MCF 10A (cell line): ENCODE measurements around the gene CCNL2. TPM values are rescaled to one million over a fixed set of nuclear protein-coding genes. Genes with fewer than 3 reads are reported as not detected.

Experiments
- BruUV-seq: library from RNA; stranded (reverse); fragments of 400-500 nt; replicated peaks from 2 replicates; lab custom pipeline; 2021; lab: Mats Ljungman, UMichigan
- CTCF ChIA-PET: fragments of 300-600 bp; sonication (Branson Sonifier 250); formaldehyde crosslinking; extraction: SDS; loops from one replicate; lab custom pipeline; 2021; ENCODE audit warnings: antibody characterized with exemption, inconsistent platforms; lab: Yijun Ruan, JAX
- POLR2A ChIA-PET: fragments of 300-600, 350-650 bp; sonication (Branson Sonifier 250); formaldehyde crosslinking; extraction: SDS; loops from one replicate; lab custom pipeline; 2020; ENCODE audit warnings: antibody characterized with exemption, inconsistent platforms; lab: Yijun Ruan, JAX
- DNase-seq: peaks from one replicate; pipeline ENCODE4 v3.0.0-alpha.2; 2018; ENCODE audit not compliant: unreplicated experiment
- H3K27ac Mint-ChIP-seq: one replicate; pipeline ENCODE4 v1.8.0; 2022; ENCODE audit warnings: mild to moderate bottlenecking, low read depth, mixed read lengths; ENCODE audit not compliant: unreplicated experiment
- H3K27me3 Mint-ChIP-seq: one replicate; pipeline ENCODE4 v1.8.0; 2022; ENCODE audit warnings: mixed read lengths; ENCODE audit not compliant: insufficient read depth, unreplicated experiment
- H3K36me3 Mint-ChIP-seq: one replicate; pipeline ENCODE4 v1.8.0; 2022; ENCODE audit warnings: mild to moderate bottlenecking, moderate library complexity, mixed read lengths; ENCODE audit not compliant: insufficient read depth, unreplicated experiment
- H3K4me1 Mint-ChIP-seq: one replicate; pipeline ENCODE4 v1.8.0; 2022; ENCODE audit warnings: mixed read lengths; ENCODE audit not compliant: insufficient read depth, unreplicated experiment
- H3K4me3 Mint-ChIP-seq: one replicate; pipeline ENCODE4 v1.8.0; 2022; ENCODE audit warnings: mild to moderate bottlenecking, moderate library complexity, mixed read lengths; ENCODE audit not compliant: unreplicated experiment
- H3K9me3 Mint-ChIP-seq: one replicate; pipeline ENCODE4 v1.8.0; 2022; ENCODE audit warnings: mixed read lengths; ENCODE audit not compliant: unreplicated experiment
- intact Hi-C: fragments of 100-400 bp; cut with micrococcal nuclease; formaldehyde crosslinking; loops from 2 replicates; pipeline ENCODE4 v1.14.1; 2022
- total RNA-seq: library from RNA; stranded (reverse); gene quantifications from 2 replicates; pipeline ENCODE4 v1.2.3, GENCODE V29; 2022
- TF ChIP-seq, protein P1 (sequence below): fragments of 200-600 bp; IDR thresholded peaks from one replicate; pipeline ENCODE4 v1.8.0; 2022; ENCODE audit warnings: antibody characterized with exemption, mild to moderate bottlenecking; ENCODE audit not compliant: unreplicated experiment

The CCNL2 gene
- total RNA-seq, 1 experiment from 2014 or later = 248 TPM

DNA sequence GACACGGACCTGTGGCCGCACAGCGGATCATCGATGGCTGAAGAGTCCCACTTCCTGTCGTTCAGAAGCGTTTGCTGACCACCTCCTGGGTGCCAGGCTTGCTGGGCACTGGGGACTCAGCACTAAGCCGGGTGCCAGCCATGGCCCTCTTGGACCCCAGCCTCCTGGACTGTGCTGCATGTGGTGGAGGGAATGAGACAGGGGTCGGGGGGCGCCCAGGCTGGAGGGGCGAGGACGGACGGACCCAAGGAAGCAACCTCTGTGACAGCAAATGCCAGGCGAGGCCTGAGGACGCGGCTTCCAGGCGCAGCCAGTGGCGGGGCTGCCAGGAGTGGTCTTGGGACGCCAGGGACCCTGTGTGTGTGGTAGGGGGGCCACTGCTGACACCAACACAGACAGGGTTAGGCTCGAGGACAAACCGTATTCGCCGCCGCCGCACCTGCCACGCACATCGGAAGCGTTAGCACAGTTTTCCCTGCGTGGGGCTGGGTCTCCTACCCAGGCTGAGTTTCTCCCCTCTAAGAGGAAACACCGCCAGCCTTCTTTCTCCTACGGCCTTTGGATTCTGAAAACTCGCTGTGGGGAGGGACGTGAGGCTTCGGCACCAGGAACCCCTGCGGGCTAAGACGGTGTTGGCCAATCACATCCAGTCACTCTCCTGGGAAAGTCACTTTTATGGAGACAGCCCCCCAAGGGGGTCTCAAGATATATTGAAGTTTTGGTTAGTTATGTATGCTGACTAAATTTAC lies 37.7 kb downstream of the CCNL2 start:
- Mint-ChIP-seq H3K27ac (no peak overlapping the region), H3K36me3 (no peaks in the 10 kb centered on the region), H3K9me3 (no peaks in the 10 kb centered on the region), H3K27me3 (no peaks in the 10 kb centered on the region), H3K4me3 (no peak overlapping the region), H3K4me1 (peaks cover 9% of the 10 kb centered on the region)
- CTCF ChIA-PET = interaction anchor here (1.2 kb wide), 1 partner anchor 143 kb away, joined by 3 read pairs; no protein-coding TSS in a partner anchor
- DNase-seq = no peak
- TF ChIP-seq, protein P1, sequence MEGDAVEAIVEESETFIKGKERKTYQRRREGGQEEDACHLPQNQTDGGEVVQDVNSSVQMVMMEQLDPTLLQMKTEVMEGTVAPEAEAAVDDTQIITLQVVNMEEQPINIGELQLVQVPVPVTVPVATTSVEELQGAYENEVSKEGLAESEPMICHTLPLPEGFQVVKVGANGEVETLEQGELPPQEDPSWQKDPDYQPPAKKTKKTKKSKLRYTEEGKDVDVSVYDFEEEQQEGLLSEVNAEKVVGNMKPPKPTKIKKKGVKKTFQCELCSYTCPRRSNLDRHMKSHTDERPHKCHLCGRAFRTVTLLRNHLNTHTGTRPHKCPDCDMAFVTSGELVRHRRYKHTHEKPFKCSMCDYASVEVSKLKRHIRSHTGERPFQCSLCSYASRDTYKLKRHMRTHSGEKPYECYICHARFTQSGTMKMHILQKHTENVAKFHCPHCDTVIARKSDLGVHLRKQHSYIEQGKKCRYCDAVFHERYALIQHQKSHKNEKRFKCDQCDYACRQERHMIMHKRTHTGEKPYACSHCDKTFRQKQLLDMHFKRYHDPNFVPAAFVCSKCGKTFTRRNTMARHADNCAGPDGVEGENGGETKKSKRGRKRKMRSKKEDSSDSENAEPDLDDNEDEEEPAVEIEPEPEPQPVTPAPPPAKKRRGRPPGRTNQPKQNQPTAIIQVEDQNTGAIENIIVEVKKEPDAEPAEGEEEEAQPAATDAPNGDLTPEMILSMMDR = no peak
- POLR2A ChIA-PET = no interaction called here
- no TSS peak for BruUV-seq
- intact Hi-C loops = no loop called here

DNA sequence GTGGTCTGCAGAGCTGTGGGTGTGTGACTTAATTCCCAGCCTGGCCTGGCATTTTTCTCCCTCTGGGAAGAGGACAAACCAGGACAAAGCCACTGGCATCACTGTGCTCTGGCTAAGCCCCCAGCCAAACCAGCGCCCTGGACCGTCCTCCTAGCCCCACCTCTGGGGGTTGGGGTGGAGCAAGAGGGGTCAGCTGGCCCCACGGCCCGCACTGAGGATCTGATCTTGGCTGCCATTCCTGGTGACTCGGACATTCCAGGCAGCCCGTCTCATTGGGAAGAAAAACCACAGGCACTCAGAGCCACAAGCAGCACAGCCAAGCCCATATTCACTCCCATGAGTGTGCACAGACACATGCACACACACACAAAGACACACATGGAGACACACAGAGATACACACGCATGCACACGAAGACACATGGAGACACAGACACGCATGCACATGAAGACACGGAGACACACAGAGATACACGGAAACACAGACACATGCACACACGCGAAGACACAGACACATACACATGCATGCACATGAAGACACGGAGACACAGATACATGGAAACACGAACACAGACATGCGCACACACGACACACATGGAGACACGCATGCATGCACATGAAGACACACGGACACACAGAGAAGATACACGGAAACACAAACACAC lies 38.5 kb downstream of the CCNL2 start:
- peak; percentile 70 for DNase-seq
- TF ChIP-seq, protein P1 = no peak
- BruUV-seq = no TSS peak
- ChIA-PET POLR2A (no interaction called here), CTCF (interaction anchor here (0.8 kb wide), 1 partner anchor 12 kb away, joined by 3 read pairs; no protein-coding TSS in a partner anchor)
- Mint-ChIP-seq H3K4me1 (peaks cover 9% of the 10 kb centered on the region), H3K27me3 (no peaks in the 10 kb centered on the region), H3K27ac (no peak overlapping the region), H3K4me3 (peak overlapping the region; percentile 4), H3K9me3 (no peaks in the 10 kb centered on the region), H3K36me3 (no peaks in the 10 kb centered on the region)
- intact Hi-C loops = no loop called here

DNA sequence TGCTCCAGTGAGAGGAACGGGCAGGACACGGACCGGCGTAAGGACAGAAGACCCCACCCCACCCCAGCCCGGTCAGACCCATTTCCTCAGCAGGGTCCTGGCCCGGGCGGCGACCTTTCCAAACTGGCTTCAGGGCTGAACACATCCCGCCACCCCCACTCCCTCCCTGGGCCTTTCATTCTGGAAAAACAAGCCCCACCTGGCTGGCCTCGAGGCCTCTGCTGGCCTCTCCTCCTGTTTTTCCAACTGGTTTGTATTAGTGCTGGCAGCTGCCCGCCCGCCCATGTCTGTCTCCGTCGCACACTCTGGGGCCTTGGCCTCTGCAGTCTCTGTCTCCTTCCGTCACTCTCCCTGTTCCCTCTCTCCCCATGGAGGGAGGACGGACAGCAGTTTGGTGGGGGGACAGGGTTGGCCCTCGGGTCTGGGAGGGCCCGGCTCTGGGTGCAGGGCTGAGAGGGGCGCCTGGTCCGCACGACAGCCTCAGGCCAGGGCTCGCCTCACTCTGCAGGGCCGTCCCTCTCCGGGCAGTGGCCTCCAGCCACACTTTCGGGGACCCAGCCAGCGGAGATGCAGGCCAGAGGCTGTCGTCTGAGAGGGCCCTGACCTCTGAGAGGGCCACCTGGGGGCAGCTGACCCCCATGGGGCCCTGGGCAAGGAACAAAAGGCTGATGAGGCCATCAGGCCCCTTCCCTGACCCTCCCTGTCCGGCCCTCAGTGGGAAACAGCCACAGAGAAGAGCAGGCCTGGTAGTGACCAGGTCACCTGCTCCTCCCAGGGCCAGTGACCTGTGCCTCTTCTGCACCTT lies 39.3 kb downstream of the CCNL2 start:
- H3K27ac Mint-ChIP-seq = no peak overlapping the region
- no TSS peak for BruUV-seq
- DNase-seq = no peak
- no peak overlapping the region for H3K4me3 Mint-ChIP-seq
- no peaks in the 10 kb centered on the region for H3K9me3 Mint-ChIP-seq
- peaks cover 2% of the 10 kb centered on the region for H3K36me3 Mint-ChIP-seq
- POLR2A ChIA-PET = no interaction called here
- no peaks in the 10 kb centered on the region for H3K27me3 Mint-ChIP-seq
- peaks cover 9% of the 10 kb centered on the region for H3K4me1 Mint-ChIP-seq
- CTCF ChIA-PET = interaction anchor here (0.8 kb wide), 1 partner anchor 13 kb away, joined by 3 read pairs; no protein-coding TSS in a partner anchor
- intact Hi-C loops = no loop called here
- TF ChIP-seq, protein P1 = no peak

- CTCF ChIA-PET = no interaction called here
- Mint-ChIP-seq H3K27ac (no peak overlapping the region), H3K27me3 (no peaks in the 10 kb centered on the region), H3K4me3 (no peak overlapping the region), H3K9me3 (no peaks in the 10 kb centered on the region), H3K4me1 (peaks cover 9% of the 10 kb centered on the region), H3K36me3 (peaks cover 5% of the 10 kb centered on the region)
- DNase-seq = no peak
- TF ChIP-seq, protein P1 = no peak
- POLR2A ChIA-PET = interaction anchor here (0.6 kb wide), 1 partner anchor 305 kb away, joined by 3 read pairs; no protein-coding TSS in a partner anchor
- intact Hi-C loops = no loop called here
- BruUV-seq = no TSS peak
Observed at GRCh38 chr1:1359308-1359663, 39.8 kb downstream of the CCNL2 start.
